ENCODE measurements around the gene UGT1A1.

DNA sequence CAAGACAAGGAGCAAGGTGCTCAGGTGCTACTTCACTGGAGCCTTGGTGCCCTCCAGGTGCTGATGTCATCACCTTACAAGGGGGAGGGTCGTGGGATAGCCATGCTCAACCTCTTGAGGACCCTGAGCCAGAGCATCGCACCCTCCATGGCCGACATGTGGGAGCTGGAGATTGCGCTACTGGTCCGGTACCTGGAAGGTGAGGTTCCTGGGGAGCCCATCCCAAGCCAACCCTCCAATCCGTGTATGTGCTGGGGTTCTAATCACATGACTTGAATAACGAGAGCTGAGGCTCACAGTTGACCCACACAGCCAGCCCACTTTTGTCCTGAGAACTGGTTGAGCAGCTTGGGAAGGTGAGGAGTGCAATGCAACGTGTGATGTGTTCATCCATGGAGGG, 43.9 kb downstream of the UGT1A1 start:
- no peak for TF ChIP-seq EZH2 (IDR thresholded peaks at IDR 0.05; ENCODE audit: borderline replicate concordance, low read depth, low read length, severe bottlenecking)
- TF ChIP-seq, protein P1, sequence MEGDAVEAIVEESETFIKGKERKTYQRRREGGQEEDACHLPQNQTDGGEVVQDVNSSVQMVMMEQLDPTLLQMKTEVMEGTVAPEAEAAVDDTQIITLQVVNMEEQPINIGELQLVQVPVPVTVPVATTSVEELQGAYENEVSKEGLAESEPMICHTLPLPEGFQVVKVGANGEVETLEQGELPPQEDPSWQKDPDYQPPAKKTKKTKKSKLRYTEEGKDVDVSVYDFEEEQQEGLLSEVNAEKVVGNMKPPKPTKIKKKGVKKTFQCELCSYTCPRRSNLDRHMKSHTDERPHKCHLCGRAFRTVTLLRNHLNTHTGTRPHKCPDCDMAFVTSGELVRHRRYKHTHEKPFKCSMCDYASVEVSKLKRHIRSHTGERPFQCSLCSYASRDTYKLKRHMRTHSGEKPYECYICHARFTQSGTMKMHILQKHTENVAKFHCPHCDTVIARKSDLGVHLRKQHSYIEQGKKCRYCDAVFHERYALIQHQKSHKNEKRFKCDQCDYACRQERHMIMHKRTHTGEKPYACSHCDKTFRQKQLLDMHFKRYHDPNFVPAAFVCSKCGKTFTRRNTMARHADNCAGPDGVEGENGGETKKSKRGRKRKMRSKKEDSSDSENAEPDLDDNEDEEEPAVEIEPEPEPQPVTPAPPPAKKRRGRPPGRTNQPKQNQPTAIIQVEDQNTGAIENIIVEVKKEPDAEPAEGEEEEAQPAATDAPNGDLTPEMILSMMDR (IDR thresholded peaks at IDR 0.05; ENCODE audit: extremely low read depth in 1 of 2, insufficient read depth in 1 of 2, low read depth in 1 of 2, low read length in 2 of 2), result no peak
- TF ChIP-seq POLR2A (IDR thresholded peaks at IDR 0.05; ENCODE audit: low read depth, low read length), result no peak
- no peak for TF ChIP-seq MYC (IDR thresholded peaks at IDR 0.05; ENCODE audit: low read depth, low read length)
- TF ChIP-seq POLR2AphosphoS5 (IDR thresholded peaks at IDR 0.05; ENCODE audit: insufficient read depth, low read depth, low read length), result no peak

Measured in endothelial cell of umbilical vein (primary cell).